Gastroesophageal sphincter (tissue), 4 donors: ENCODE data around the gene KLHL2. TPM values are rescaled to one million over a fixed set of nuclear protein-coding genes. Genes with fewer than 3 reads are reported as not detected.

ENCODE experiments used
- ATAC-seq: fragments of 150-250 bp; one replicate; pipeline ENCODE4 v1.9.1; 2016; ENCODE audit warnings: mild to moderate bottlenecking, moderate library complexity
- H3K27ac ChIP-seq, 4 donors: fragments of 200-600 bp; sonication (generic) in 3 of 4; 1 replicate in 3 of 4; 2 replicates in 1 of 4; pipeline ENCODE4 v1.5.1; 2016 to 2019
- H3K27me3 ChIP-seq: fragments of 200-600 bp; sonication (generic); one replicate; pipeline ENCODE4 v1.5.1; 2019
- H3K36me3 ChIP-seq, 2 donors: fragments of 200-600 bp; sonication (generic); one replicate each; pipeline ENCODE4 v1.5.1; 2019; ENCODE audit warnings: control low read depth in 1 of 2
- H3K4me1 ChIP-seq, 3 donors: fragments of 200-600 bp; sonication (generic); 1 replicate in 2 of 3; 2 replicates in 1 of 3; pipeline ENCODE4 v1.5.1; 2016 to 2019; ENCODE audit warnings: control low read depth in 2 of 3
- H3K4me3 ChIP-seq, 2 donors: fragments of 200-600 bp; sonication (generic); one replicate each; pipeline ENCODE4 v1.5.1; 2019; ENCODE audit warnings: mild to moderate bottlenecking in 1 of 2, moderate library complexity in 1 of 2
- H3K9me3 ChIP-seq, 3 donors: fragments of 200-600 bp; sonication (generic); one replicate each; pipeline ENCODE4 v1.5.1; 2017 to 2019; ENCODE audit warnings: control low read depth in 2 of 3
- EP300 ChIP-seq: sonication (generic); formaldehyde crosslinking; IDR thresholded peaks from one replicate; pipeline ENCODE4 v1.6.1; 2017; ENCODE audit warnings: antibody characterized with exemption, mild to moderate bottlenecking
- POLR2A ChIP-seq, 2 donors: fragments of 450-650 bp; IDR thresholded peaks; one replicate each; pipeline ENCODE4 v1.6.1; 2017; ENCODE audit warnings: antibody characterized with exemption in 2 of 2, mild to moderate bottlenecking in 2 of 2, moderate library complexity in 1 of 2
- POLR2AphosphoS5 ChIP-seq: sonication (generic); formaldehyde crosslinking; IDR thresholded peaks from one replicate; pipeline ENCODE4 v1.6.1; 2017; ENCODE audit warnings: antibody characterized with exemption
- WGBS, 2 donors: methylation state at CpG; one replicate each; pipeline ENCODE4 v1.1.5; 2018; ENCODE audit warnings: low coverage in 1 of 2; 5-methylcytosine and 5-hydroxymethylcytosine counted together
- total RNA-seq, 4 donors: library from RNA; depleted of rRNA; stranded (reverse); fragments of >200 nt; gene quantifications; one replicate each; pipeline ENCODE4 v1.1.0, GENCODE V29; 2016
- TF ChIP-seq, protein P1 (sequence below), 4 experiments: fragments of 200-600 bp in 2 of 4; fragments of 450-650 bp in 2 of 4; sonication (generic) in 1 of 4; IDR thresholded peaks; one replicate each; pipeline ENCODE4 v1.5.1; 2017 to 2019; ENCODE audit warnings: antibody characterized with exemption in 4 of 4, mild to moderate bottlenecking in 2 of 4, moderate library complexity in 2 of 4

KLHL2 gene
- total RNA-seq, 4 donors from 2014 or later: 25.0 to 35.1 (median 31.1) TPM

DNA sequence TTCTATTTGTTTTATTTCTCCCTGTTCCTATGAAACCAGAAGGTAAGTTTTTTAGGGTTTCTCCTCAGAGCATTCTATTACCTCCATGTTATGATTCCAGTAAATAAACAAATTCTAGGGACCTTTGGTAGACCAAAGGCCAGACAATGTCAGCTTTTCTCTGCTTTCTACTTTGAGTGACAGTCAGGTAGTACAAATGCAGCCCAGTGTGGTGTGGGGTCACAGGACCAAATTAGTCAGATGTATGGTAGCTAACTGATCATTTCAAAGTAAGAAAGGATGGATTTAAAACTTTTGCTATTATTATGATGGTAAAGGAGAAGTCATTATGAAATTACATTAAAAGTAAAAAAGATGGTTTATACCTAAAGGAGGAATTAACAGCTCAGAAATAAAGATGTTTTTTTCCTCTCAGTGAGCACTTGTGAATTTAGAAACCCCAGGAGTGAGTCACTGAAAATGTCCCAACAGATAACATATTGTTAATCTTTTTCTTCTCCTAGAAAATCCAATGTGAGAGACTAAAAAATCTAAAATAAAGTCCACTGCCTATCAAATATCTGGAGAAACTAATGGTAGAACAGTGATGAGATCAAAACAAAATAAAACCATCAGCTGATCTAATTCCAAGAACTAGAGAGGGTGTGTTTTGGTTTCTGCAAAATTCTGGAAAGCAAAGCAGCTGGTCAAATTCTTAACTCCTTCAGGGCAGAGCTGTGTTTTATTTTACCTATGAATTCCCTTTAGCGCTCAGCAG, 16.6 kb upstream of the KLHL2 start:
- no peak for ATAC-seq
- TF ChIP-seq POLR2A (IDR thresholded peaks at IDR 0.05) (no peak), EP300 (no peak), POLR2AphosphoS5 (no peak)
- TF ChIP-seq, protein P1, sequence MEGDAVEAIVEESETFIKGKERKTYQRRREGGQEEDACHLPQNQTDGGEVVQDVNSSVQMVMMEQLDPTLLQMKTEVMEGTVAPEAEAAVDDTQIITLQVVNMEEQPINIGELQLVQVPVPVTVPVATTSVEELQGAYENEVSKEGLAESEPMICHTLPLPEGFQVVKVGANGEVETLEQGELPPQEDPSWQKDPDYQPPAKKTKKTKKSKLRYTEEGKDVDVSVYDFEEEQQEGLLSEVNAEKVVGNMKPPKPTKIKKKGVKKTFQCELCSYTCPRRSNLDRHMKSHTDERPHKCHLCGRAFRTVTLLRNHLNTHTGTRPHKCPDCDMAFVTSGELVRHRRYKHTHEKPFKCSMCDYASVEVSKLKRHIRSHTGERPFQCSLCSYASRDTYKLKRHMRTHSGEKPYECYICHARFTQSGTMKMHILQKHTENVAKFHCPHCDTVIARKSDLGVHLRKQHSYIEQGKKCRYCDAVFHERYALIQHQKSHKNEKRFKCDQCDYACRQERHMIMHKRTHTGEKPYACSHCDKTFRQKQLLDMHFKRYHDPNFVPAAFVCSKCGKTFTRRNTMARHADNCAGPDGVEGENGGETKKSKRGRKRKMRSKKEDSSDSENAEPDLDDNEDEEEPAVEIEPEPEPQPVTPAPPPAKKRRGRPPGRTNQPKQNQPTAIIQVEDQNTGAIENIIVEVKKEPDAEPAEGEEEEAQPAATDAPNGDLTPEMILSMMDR (IDR thresholded peaks at IDR 0.05): no peak
- no peak overlapping the region for H3K4me3 ChIP-seq
- whole genome bisulfite sequencing, 2 donors: 100% methylated on average over 1 of the region's 1 CpG
- H3K9me3 ChIP-seq: no peaks in the 10 kb centered on the region
- H3K27me3 ChIP-seq: no peaks in the 10 kb centered on the region
- H3K27ac ChIP-seq: no peak overlapping the region
- H3K36me3 ChIP-seq: no peaks in the 10 kb centered on the region
- no peaks in the 10 kb centered on the region for H3K4me1 ChIP-seq

DNA sequence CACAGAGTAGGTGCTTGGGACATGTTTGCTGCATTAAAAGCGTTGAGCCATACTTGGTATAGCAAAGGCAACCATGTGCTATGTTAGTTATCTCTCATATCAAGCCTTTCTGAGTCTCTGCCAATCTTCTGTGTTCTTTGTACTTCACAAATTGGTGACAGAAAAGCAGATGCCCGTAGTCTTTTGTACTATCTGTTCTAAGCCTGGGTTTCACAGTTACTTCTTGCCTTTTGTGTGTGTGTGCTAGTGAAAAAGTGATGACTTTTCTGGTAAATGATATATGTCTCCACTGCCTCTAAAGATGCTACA, 16.1 kb upstream of the KLHL2 start:
- 85 to 86% methylated on average over 2 of the region's 2 CpGs for WGBS, 2 donors
- Histone ChIP-seq H3K4me1 (no peaks in the 10 kb centered on the region), H3K9me3 (no peaks in the 10 kb centered on the region), H3K27me3 (no peaks in the 10 kb centered on the region), H3K27ac (no peak overlapping the region), H3K36me3 (no peaks in the 10 kb centered on the region), H3K4me3 (no peak overlapping the region)
- TF ChIP-seq POLR2AphosphoS5 (no peak), POLR2A (IDR thresholded peaks at IDR 0.05) (no peak)
- ATAC-seq: no peak

DNA sequence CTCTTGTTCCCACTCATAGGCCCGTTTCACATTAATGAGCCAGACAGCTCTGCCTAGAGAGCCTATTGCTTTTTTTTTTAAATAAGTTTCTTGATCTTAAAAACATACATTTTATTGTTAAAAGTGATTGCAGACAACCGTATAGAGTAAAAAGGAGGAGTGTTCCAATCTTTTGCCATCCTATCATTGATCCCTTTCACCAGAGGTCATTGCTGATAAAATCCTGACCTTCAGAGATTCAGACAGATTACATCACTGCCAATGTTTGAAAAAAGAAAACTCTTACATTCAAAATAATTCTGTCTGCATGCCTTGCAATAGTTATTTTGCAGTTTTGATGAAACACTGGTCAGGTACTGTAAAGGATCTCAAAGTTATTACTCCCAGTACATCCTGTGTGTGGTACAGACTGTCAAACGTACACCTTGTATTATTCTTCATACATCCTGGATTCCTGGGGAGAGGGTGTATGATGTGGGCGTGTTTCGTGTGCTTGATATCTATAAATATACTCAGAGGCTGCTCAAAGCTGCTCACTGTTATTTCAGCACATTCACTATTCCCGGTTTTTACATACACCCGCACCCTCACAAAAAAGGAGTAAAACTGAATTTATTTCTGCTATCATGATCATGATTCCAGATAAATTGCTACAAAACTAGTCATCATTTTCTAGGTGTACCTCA, 15.4 kb upstream of the KLHL2 start:
- no peaks in the 10 kb centered on the region for H3K4me1 ChIP-seq
- TF ChIP-seq, protein P1 (IDR thresholded peaks at IDR 0.05): no peak
- H3K27ac ChIP-seq: no peak overlapping the region
- 67 to 76% methylated on average over 5 to 7 of the region's 7 CpGs for WGBS, 2 donors
- no peaks in the 10 kb centered on the region for H3K27me3 ChIP-seq
- no peaks in the 10 kb centered on the region for H3K36me3 ChIP-seq
- no peak overlapping the region for H3K4me3 ChIP-seq
- no peaks in the 10 kb centered on the region for H3K9me3 ChIP-seq
- ATAC-seq: no peak

DNA sequence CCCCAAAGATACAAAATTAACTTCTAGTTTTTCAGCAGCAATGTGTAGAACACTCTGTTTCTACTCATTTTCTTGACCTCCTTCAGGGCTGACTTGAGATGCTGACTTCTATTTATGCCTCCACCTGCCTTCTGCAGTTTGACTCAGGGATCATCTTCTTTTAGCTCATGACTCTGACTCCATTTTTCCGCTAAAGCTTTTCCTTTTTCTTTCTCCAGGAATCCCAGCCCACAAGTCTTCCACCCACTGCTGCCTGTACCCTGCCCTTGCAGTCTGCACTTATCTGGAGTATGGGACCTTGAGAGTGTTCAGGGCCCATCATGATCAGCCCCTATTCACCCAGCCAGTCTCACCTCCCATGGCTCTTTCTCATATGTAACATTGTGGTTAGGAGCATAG, 14.9 kb upstream of the KLHL2 start:
- Histone ChIP-seq H3K4me1 (no peaks in the 10 kb centered on the region), H3K9me3 (no peaks in the 10 kb centered on the region), H3K4me3 (no peak overlapping the region), H3K36me3 (no peaks in the 10 kb centered on the region), H3K27ac (no peak overlapping the region), H3K27me3 (no peaks in the 10 kb centered on the region)
- TF ChIP-seq, protein P1 (IDR thresholded peaks at IDR 0.05): no peak
- TF ChIP-seq POLR2AphosphoS5: no peak
- TF ChIP-seq EP300: no peak
- no peak for TF ChIP-seq POLR2A (IDR thresholded peaks at IDR 0.05)
- no peak for ATAC-seq
- WGBS, 2 donors: 82 to 100% methylated on average over 1 of the region's 1 CpG

DNA sequence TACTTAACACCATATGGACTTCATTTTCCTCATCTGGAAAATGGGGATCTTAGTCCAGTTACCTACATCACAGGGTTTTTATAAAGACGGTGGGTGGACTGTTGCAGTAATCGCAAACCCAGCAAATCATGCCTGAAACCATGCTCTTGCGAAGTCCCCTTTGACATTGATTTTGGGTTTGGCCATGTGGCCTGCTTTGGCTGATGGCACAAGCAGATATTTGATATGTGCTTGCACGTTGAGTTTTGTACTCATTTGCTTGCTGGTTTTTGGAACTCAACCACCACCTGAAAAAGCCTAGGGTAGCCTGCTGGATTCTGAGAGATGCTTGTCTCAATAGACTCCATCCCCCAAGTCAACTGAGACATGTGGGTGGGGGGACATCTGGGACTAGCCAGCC, 14.4 kb upstream of the KLHL2 start:
- no peaks in the 10 kb centered on the region for H3K36me3 ChIP-seq
- H3K27me3 ChIP-seq: no peaks in the 10 kb centered on the region
- H3K9me3 ChIP-seq: no peaks in the 10 kb centered on the region
- 71 to 100% methylated on average over 1 to 3 of the region's 4 CpGs for WGBS, 2 donors
- H3K4me3 ChIP-seq: no peak overlapping the region
- TF ChIP-seq POLR2A (IDR thresholded peaks at IDR 0.05) (no peak), POLR2AphosphoS5 (no peak), EP300 (no peak)
- TF ChIP-seq, protein P1 (IDR thresholded peaks at IDR 0.05): no peak
- H3K4me1 ChIP-seq: no peaks in the 10 kb centered on the region
- no peak for ATAC-seq
- no peak overlapping the region for H3K27ac ChIP-seq
